H4 (cell line): ENCODE measurements around the gene C19orf47. TPM values are rescaled to one million over a fixed set of nuclear protein-coding genes. Genes with fewer than 3 reads are reported as not detected.
"Not testable (repeated sequence)": the region's sequence is repeated elsewhere in the genome, so short reads cannot be mapped to it uniquely, and the experiment has no call there.

ENCODE experiments used
- DNase-seq: peaks from one replicate; pipeline ENCODE4 v3.0.0-alpha.2; 2015; ENCODE audit warnings: low spot score
- total RNA-seq: library from RNA; depleted of rRNA; stranded (reverse); fragments of >200 nt; shearing (Covaris generic); gene quantifications from 2 replicates; pipeline ENCODE4 v1.2.3, GENCODE V29; 2014

The C19orf47 gene
- total RNA-seq, 1 experiment from 2014 or later, result 4.4 TPM

- no peak for DNase-seq
Observed at GRCh38 chr19:40355975-40356680, 7.9 kb upstream of the C19orf47 start.

GRCh38 chr19:40348961-40349507, 837 bp upstream of the C19orf47 start:
- DNase-seq, result no peak

DNA sequence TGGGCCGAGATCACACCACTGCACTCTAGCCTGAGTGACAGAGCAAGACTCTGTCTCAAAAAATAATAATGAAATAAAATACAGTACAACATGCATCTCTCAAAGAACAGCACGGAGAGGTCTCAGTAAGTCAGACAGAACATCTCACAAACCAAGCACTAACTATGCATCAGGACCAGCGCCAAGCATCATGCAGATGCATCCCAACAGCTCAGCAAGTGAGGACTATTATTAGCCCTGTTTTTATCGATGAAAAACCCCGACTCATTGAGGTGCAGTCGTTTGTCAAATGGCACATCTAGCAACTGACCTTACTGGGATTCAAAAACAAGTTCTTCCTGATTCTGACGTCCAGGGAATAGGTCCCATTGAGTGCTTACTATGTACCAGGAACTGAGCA, 3.8 kb downstream of the C19orf47 start:
- DNase-seq, result no peak

- no peak for DNase-seq
Observed at GRCh38 chr19:40342644-40343311, 5.4 kb downstream of the C19orf47 start.

GRCh38 chr19:40341601-40342482, 6.4 kb downstream of the C19orf47 start:
- DNase-seq, result no peak

DNA sequence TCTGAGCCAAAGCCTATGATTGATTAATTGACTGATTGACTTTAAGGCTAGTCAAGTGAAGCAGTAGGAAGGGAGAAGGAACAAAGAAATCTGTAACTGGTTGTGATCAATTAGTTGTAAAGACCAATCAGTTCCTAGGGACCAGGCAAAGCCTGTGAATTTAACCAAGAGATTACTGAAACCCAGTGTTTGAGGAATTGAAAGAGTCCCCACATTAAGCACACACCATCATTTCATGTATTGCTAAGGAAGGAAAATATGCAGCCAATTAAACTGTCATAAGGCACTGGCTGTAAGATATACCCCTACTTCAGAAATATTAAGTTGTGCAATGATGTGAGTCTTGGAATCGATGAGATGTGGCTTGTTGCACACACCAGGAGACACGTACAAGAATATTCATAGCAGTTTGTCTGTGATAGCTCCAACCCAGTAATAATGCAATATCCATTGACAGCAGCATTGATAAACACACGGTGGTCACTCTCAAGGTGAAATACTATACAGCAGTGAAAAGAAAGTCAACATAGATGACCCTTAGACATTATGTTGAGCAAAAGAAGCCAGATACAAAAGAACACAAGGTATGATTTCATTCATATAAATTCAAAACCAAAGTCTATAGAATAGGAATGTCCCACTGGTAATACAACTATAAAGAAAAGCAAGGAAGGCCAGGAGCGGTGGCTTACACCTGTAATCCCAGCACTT, 9.0 kb downstream of the C19orf47 start:
- no peak for DNase-seq

- no peak for DNase-seq
Observed at GRCh38 chr19:40337594-40337993, 10.6 kb downstream of the C19orf47 start.

GRCh38 chr19:40337107-40337506, 11.1 kb downstream of the C19orf47 start:
- no peak for DNase-seq

DNA sequence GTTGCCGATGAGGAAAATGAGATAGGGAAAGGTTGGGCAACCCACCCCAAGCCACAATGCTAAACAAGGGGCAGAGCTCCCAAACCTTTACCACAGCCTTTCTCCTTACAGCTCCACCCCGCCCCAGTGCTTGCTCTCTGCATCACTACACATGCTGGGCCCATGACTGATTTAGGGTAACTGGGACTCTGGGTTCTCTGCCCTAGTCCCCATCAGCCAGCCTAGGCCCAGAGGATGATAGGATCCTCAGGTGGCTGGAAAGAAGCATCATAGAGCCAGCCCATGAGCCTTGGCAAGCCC, 11.6 kb downstream of the C19orf47 start:
- no peak for DNase-seq

GRCh38 chr19:40335855-40336600, 12.2 kb downstream of the C19orf47 start:
- no peak for DNase-seq

DNA sequence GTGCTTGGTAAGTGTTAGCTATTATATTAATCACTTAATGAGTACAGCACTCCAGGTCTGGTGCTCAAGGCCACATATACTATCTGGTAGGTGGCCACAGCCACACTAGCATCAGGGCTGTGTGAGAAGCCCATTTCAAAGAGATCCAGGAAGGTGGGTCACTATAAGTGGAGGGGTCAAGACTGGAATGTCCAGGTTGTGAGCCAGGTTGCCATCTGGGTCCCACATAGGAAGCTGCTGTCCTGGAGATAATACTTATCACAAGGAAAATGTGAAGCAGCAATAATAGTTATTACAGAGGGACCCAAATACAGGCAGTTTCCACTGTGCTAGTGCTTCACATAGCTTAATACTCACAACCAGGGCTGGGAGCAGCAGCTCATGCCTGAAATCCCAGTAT, 13.1 kb downstream of the C19orf47 start:
- DNase-seq, result no peak

DNA sequence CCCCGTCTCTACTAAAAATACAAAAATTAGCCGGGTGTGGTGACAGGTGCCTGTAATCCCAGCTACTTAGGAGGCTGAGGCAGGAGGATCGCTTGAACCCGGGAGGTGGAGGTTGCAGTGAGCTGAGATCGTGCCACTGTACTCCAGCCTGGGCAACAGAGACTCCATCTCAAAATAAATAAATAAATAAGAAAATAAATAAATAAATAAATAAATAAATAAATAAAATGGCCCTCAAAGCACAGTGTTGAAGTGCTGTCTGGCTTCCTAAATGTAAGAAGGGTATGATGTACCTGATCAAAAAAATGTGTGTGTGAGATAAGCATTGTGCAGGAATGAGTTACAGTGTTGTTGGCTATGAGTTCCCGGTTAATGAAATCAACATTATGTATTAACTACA, 15.1 kb downstream of the C19orf47 start:
- not testable (repeated sequence) for DNase-seq

GRCh38 chr19:40332669-40333068, 15.5 kb downstream of the C19orf47 start:
- no peak for DNase-seq

GRCh38 chr19:40331052-40331451, 17.1 kb downstream of the C19orf47 start:
- DNase-seq, result no peak

GRCh38 chr19:40326201-40326600, 22.0 kb downstream of the C19orf47 start:
- DNase-seq, result no peak

DNA sequence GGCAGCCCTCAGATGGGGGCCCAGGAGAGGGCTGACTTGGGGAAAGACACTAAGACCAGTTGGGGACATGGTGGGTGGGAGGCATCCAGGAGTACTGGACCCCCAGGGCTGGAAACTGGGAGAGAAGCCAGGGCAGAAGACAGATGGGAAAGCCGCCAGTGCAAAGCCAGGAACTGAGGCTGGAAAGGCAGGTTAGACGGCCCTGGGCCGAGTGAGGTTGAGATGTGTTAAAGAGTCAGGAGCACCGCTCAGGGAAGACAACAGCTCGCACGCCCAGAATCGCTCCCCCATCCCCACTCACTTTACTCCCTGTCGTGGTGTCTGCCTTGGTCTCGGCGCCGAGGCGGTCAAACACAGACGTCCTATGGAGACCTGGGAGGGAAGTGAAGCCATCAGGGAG, 24.5 kb downstream of the C19orf47 start:
- DNase-seq, result no peak

DNA sequence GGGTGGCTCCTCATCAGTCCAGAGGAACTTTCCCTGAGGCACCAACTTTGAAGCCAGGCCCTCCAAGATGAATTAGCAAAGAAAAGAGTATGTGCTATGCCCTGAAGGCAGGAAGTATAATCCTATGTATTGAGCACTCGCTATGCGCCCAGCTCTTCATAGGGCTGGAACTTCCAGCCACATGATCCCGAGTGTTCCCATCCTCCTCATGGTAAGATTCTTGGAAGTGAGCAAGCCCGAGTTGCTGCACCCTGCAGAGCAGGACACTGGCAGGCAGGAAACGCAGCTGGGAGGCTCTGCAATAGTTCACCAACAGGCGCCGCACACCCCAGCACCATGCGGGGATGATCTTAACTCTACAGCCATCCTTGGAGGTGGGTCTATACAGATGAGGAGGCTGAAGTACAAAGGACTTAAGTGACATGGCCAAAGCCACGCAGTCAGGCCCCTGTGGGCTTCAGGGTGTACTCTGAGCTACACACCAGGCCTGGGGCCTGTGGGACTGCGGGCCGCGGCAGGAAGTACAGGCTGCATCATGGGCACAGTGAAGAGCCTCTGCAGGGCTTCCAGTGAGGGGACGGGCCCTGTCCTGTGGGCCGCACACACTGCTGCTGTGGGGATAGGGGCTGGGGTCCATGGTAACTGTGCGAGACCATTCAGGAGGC, 25.1 kb downstream of the C19orf47 start:
- no peak for DNase-seq

GRCh38 chr19:40322271-40322610, 26.0 kb downstream of the C19orf47 start:
- no peak for DNase-seq

DNA sequence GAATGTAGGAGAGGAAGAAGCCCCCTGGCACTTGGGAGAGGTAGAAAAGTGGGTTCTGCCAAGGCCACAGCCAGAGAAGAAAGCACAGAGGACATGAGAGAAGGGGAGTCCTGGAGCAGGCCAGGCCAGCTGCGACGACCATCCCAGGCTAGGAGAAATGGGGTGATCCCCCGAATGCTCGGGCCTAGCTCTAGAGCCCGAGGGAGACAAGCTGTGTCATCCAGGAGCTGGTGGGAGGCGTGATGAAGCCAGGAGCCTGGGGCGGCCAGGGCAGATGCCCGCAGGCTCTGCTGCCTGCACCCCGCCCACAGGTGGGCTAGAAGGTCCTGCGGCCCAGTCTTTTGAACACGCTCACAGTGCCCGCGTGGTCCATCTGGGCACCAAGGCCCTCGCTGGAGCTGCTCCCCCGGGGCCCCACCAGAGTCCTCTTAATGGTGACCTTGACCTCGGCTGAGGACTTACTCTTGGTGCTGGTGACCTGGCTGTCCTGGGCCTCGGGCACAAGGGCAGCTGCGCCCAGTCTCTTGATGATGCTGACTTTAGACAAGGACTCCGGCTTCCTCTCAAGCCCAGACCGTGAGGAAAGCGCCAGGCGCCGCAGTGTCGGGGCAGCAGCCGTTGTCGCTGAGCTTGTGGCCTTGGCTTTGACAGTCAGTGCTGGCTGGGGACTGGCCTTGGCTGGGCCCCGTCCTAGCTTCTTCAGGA, 26.5 kb downstream of the C19orf47 start:
- DNase-seq, result no peak

DNA sequence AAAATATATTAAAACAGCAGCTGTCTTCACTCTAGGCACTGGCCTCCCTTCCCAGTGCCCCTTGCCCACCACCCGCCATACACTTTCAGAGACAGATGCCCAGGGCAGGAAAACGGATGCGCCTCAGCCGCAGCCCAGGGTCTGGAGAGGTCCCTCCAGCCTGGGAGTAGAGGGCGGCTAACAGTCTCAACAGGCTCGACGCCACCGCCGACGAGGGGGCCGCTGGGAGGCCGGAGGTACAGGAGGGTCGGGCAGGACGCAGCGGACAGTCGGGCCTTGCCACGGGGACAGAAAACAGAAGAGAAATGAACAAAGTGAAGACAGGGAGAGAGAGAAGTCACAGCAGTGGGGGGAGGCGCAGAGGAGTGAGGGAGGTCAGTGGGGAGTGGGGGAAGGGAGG, 27.1 kb downstream of the C19orf47 start:
- DNase-seq, result no peak
